Measurements from ENCODE around the gene WASF2. TPM values are rescaled to one million over a fixed set of nuclear protein-coding genes. Genes with fewer than 3 reads are reported as not detected.

Gene WASF2
- total RNA-seq, 1 donor from 2014 or later: 127 TPM

GRCh38 chr1:27522432-27523336 lies 32.7 kb upstream of the WASF2 start:
- intact Hi-C loops (cut with micrococcal nuclease): loop anchor here (1.0 kb wide), 6 partner anchors 32 to 141 kb away; partner anchors contain the start of gene WASF2

GRCh38 chr1:27521861-27522431 lies 32.0 kb upstream of the WASF2 start:
- intact Hi-C loops (cut with micrococcal nuclease): loop anchor here (1.0 kb wide), 3 partner anchors 32 to 141 kb away; partner anchors contain the start of gene WASF2

GRCh38 chr1:27521336-27521831 lies 31.4 kb upstream of the WASF2 start:
- intact Hi-C loops (cut with micrococcal nuclease): no loop called here

- intact Hi-C loops (cut with micrococcal nuclease): no loop called here
Observed at GRCh38 chr1:27520651-27521050, 30.7 kb upstream of the WASF2 start.

GRCh38 chr1:27519331-27520258 lies 29.6 kb upstream of the WASF2 start:
- intact Hi-C loops (cut with micrococcal nuclease): no loop called here

- intact Hi-C loops (cut with micrococcal nuclease): no loop called here
Observed at GRCh38 chr1:27518808-27519207, 28.8 kb upstream of the WASF2 start.

- intact Hi-C loops (cut with micrococcal nuclease): no loop called here
Observed at GRCh38 chr1:27517907-27518718, 28.1 kb upstream of the WASF2 start.

GRCh38 chr1:27517301-27517700 lies 27.3 kb upstream of the WASF2 start:
- intact Hi-C loops (cut with micrococcal nuclease): no loop called here

- intact Hi-C loops (cut with micrococcal nuclease): no loop called here
Observed at GRCh38 chr1:27515626-27516025, 25.7 kb upstream of the WASF2 start.

GRCh38 chr1:27513958-27514357 lies 24.0 kb upstream of the WASF2 start:
- intact Hi-C loops (cut with micrococcal nuclease): no loop called here

GRCh38 chr1:27513528-27513927 lies 23.6 kb upstream of the WASF2 start:
- intact Hi-C loops (cut with micrococcal nuclease): no loop called here

- intact Hi-C loops (cut with micrococcal nuclease): no loop called here
Observed at GRCh38 chr1:27509127-27510080, 19.4 kb upstream of the WASF2 start.

- intact Hi-C loops (cut with micrococcal nuclease): no loop called here
Observed at GRCh38 chr1:27507960-27508665, 18.1 kb upstream of the WASF2 start.

GRCh38 chr1:27506703-27507102 lies 16.7 kb upstream of the WASF2 start:
- intact Hi-C loops (cut with micrococcal nuclease): no loop called here

- intact Hi-C loops (cut with micrococcal nuclease): no loop called here
Observed at GRCh38 chr1:27505420-27505680, 15.4 kb upstream of the WASF2 start.

GRCh38 chr1:27504588-27505419 lies 14.8 kb upstream of the WASF2 start:
- intact Hi-C loops (cut with micrococcal nuclease): no loop called here

GRCh38 chr1:27503844-27504587 lies 14.0 kb upstream of the WASF2 start:
- intact Hi-C loops (cut with micrococcal nuclease): no loop called here

Measured in T-helper 1 cell treated with Interleukin-12 subunit alpha and Interleukin-12 subunit beta and Interleukin-4 antibody, amounts not matched to agents 30 ng/mL and 1 ng/mL, for 36 hours (primary cell).